HG03442 (cell line): Measurements from ENCODE around the gene KCTD19.

ENCODE experiments used
- ATAC-seq: cut with Tn5 transposase; IDR thresholded peaks from one replicate; pipeline ENCODE4 v1.9.1; 2021; ENCODE audit warnings: mild to moderate bottlenecking, moderate library complexity; ENCODE audit not compliant: unreplicated experiment

Gene KCTD19

GRCh38 chr16:67264866-67265265, 61.7 kb downstream of the KCTD19 start:
- no peak for ATAC-seq

- ATAC-seq = no peak
These were observed 62.3 kb downstream of the KCTD19 start for GRCh38 chr16:67264277-67264676.

GRCh38 chr16:67263201-67263600, 63.3 kb downstream of the KCTD19 start:
- no peak for ATAC-seq

GRCh38 chr16:67260426-67261063, 66.0 kb downstream of the KCTD19 start:
- no peak for ATAC-seq

DNA sequence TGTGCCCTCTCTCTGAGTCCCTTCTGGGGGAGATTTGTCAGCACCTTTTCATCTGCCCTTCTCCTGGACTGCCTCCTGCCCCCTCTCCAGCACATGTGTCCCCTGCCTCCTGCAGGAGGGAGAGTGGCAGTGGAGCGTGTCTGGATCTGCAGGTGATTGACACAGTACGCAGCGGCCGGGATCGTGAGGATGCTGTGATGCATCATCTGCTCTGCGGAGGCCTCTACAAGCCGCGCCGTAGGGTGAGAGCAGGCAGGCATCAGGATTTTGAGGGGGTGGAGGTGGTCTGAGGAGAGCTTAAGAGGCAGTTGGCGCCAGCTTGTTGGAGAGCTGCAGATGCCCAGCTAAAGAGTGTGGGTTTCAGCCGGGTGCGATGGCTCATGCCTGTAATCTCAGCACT, 66.8 kb downstream of the KCTD19 start:
- ATAC-seq = no peak

- ATAC-seq = no peak
These were observed 68.2 kb downstream of the KCTD19 start for GRCh38 chr16:67258161-67258835.

DNA sequence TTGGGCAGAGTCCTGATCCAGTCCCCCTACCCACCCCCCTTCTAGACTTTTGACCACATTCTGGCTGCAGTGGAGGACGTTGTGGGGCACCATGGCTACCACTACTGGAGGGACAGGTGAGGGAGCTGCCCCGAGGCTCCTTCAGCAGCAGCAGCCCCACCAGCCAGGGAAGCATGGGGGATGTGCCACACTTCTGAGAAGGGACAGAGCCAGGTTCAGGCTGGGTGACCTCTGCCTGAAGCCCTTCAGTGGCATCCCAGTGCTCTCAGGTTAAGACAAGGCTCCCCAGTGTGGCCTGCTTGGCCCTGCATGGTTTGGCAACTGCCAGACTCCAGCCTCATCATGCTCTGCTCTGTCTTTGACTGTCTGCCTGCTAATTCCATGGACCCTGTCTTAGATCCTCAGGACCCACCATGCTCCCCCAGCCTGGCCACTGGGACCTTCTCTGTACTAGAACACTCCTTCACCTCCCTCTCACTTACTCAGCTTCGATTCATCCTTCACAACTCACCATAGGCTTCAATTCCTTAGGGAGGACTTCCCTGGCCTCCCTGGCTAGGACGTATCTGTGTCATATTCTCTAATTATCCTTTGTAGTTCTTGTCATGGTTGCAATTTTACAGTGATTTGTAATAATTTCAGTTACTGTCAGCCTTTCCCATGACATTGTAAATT, 68.9 kb downstream of the KCTD19 start:
- no peak for ATAC-seq

GRCh38 chr16:67256701-67257230, 69.8 kb downstream of the KCTD19 start:
- no peak for ATAC-seq

DNA sequence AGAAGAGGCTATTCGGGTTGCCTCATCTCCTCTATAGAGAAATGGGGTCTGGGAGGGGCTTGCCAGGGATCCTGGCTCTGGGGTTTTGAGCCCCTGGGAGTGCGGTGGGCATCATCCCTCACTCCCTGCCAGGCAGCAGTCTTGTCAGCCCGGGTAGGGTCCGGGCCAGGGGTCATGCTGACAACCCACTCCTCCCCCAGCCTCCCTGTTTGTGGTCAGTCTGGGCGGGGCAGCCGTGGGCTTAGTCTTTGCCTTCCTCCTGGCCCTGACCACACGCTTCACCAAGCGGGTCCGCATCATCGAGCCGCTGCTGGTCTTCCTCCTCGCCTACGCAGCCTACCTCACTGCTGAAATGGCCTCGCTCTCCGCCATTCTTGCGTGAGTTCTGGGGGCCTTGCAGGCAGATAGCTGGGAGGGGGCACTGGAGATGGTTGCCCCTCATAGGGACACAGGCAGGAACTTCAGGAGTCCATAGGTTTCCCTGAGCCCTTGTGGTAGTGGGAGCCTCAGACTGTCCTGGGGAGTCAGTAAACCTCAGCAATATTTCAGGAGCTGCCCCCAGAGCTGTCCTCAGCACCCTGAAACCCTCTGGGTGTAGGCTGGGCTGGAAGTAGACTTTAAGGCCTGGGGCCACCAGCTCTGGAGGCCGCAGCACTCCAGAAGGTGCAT, 70.9 kb downstream of the KCTD19 start:
- ATAC-seq = no peak

GRCh38 chr16:67254801-67255552, 71.6 kb downstream of the KCTD19 start:
- ATAC-seq = no peak

- no peak for ATAC-seq
These were observed 73.7 kb downstream of the KCTD19 start for GRCh38 chr16:67252609-67253497.

GRCh38 chr16:67250045-67250327, 76.6 kb downstream of the KCTD19 start:
- no peak for ATAC-seq

DNA sequence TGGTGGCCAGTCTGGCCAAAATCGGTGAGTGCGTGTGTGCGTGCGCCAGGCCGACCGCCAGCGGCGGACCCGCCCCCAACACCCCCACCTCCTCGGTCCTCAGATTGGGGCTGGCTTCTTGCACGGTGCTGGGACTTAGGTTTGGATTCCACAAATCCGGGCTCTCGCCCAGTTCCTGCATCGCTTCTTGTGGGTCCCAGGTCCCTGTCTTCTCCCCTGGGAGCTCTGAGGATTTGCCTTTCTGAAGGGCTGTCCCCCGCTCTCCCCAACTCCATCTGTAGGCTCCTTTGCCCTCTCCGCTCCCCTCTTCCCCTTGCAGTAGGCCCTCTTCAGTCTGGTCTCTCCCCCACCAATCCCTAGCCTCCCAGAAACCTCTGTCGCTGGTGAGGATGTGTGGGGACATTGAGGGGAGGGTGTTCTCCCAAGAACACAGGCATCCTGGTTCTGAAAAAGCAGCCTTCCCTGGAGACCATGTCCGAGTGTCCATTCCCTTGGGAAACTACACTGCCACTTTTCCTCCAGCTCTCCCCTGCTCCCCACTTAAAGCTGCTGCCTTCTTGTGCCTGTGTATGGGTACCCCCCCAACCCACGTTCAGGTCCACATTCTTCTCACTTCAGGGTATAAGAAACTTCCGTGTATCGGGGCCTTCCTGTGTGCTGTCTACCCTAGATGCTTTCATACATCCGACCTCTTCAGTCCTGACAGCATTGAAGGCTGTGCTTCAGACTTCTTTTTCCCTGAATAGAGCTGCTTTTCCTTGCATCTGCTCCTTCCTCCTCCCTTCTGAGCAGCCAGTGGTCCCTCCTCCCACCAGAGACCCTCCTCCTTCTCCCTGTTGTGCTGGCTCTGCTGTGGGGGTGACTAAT, 77.1 kb downstream of the KCTD19 start:
- no peak for ATAC-seq

GRCh38 chr16:67248401-67249177, 78.0 kb downstream of the KCTD19 start, which contains the start of gene SLC9A5:
TSS of gene SLC9A5 (plus strand) at chr16:67248979. CDS start at chr16:67249015, 36 bp downstream.
- ATAC-seq = no peak

DNA sequence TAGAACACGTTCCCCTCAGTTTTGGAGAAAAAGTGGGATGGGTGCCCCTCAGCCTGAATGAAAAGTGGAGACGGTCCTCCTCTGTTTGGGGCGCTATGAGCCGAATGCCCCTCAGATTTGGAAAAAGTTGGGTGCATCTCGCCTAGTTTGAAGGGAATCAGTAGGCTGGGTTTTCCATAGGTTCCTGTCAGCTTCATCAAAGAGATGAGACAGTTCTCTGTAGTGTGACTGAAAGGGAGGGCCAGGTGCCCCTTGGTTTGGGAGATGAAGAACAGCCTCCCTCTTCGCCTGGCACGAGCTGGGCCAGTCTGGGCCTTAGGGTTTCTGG, 78.5 kb downstream of the KCTD19 start:
- ATAC-seq = no peak

DNA sequence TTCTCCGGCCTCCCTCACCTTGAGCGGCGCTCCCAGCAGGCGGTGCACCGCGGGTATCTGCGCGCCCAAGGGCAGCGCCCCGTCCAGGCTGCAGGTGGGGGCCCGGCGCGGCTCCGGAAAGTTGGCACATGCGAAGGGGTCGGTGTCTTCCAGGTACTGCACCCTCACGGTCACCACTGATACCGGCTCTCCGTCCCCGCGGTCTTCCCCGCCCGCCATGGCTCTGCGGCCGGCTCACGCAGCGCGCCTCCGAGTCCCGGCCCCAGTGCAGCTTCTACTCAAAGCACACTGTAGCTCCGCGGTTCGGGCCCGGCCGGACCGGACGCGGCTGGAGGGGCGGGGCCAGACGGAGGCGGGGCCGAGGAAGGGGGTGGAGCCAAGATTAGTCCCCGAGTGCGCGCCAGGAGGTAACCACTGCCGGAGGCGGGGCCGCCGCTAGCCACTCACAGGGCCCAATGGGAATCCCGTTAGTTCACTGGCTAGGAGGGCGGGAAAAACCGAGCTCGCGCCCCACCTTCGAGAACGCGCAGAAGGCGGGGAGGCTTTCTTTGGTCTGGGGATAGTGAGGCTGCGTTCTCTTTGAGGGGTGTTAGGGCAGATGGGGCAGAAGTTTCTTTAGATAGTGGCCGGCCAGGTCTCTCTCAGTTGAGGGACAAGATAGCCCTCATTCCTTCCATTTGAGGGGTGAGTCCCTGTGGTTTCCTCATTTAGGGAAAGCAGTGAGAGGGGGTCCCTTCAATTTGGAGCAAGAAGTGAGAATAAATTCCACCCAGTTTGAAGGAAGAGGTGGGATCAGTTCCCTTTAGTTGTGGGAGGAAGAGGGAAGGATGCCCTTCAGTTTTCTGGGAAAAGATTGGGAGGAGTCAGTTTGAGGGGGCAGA, 79.1 kb downstream of the KCTD19 start, which contains the start of gene FHOD1:
Gene FHOD1 (minus strand): TSS at position 290 of the 881 bp plus-strand sequence. CDS start 71 bp downstream, at position 219.
- ATAC-seq = peak; percentile 37

GRCh38 chr16:67246756-67247191, 79.8 kb downstream of the KCTD19 start:
- peak; percentile 2 for ATAC-seq
